Measurements from ENCODE around the gene MACROD2.
"Not testable (repeated sequence)": the region's sequence is repeated elsewhere in the genome, so short reads cannot be mapped to it uniquely, and the experiment has no call there.

MACROD2 gene

GRCh38 chr20:15507151-15507550 lies 1511.8 kb downstream of the MACROD2 start:
- no peak for DNase-seq (ENCODE audit: low read depth, low spot score)

- DNase-seq (ENCODE audit: low read depth, low spot score), result no peak
These were observed 1516.2 kb downstream of the MACROD2 start for GRCh38 chr20:15511551-15511950.

GRCh38 chr20:15512916-15513315 lies 1517.6 kb downstream of the MACROD2 start:
- DNase-seq (ENCODE audit: low read depth, low spot score), result no peak

GRCh38 chr20:15515691-15516090 lies 1520.4 kb downstream of the MACROD2 start:
- no peak for DNase-seq (ENCODE audit: low read depth, low spot score)

- DNase-seq (ENCODE audit: low read depth, low spot score), result no peak
These were observed 1525.7 kb downstream of the MACROD2 start for GRCh38 chr20:15520930-15521524.

GRCh38 chr20:15523400-15523799 lies 1528.1 kb downstream of the MACROD2 start:
- no peak for DNase-seq (ENCODE audit: low read depth, low spot score)

GRCh38 chr20:15528391-15529111 lies 1533.2 kb downstream of the MACROD2 start:
- no peak for DNase-seq (ENCODE audit: low read depth, low spot score)

- no peak for DNase-seq (ENCODE audit: low read depth, low spot score)
These were observed 1540.5 kb downstream of the MACROD2 start for GRCh38 chr20:15535863-15536262.

- DNase-seq (ENCODE audit: low read depth, low spot score), result not testable (repeated sequence)
These were observed 1541.9 kb downstream of the MACROD2 start for GRCh38 chr20:15537200-15537599.

GRCh38 chr20:15542655-15543054 lies 1547.3 kb downstream of the MACROD2 start:
- DNase-seq (ENCODE audit: low read depth, low spot score), result no peak

- DNase-seq (ENCODE audit: low read depth, low spot score), result no peak
These were observed 1549.4 kb downstream of the MACROD2 start for GRCh38 chr20:15544742-15545141.

- DNase-seq (ENCODE audit: low read depth, low spot score), result no peak
These were observed 1551.3 kb downstream of the MACROD2 start for GRCh38 chr20:15546525-15547023.

GRCh38 chr20:15547119-15547518 lies 1551.8 kb downstream of the MACROD2 start:
- DNase-seq (ENCODE audit: low read depth, low spot score), result no peak

GRCh38 chr20:15550116-15550870 lies 1555.0 kb downstream of the MACROD2 start:
- no peak for DNase-seq (ENCODE audit: low read depth, low spot score)

- no peak for DNase-seq (ENCODE audit: low read depth, low spot score)
These were observed 1560.6 kb downstream of the MACROD2 start for GRCh38 chr20:15555913-15556312.

- DNase-seq (ENCODE audit: low read depth, low spot score), result no peak
These were observed 1561.6 kb downstream of the MACROD2 start for GRCh38 chr20:15556869-15557268.

- no peak for DNase-seq (ENCODE audit: low read depth, low spot score)
These were observed 1565.8 kb downstream of the MACROD2 start for GRCh38 chr20:15561070-15561569.

- DNase-seq (ENCODE audit: low read depth, low spot score), result no peak
These were observed 1566.5 kb downstream of the MACROD2 start for GRCh38 chr20:15561707-15562404.

- DNase-seq (ENCODE audit: low read depth, low spot score), result no peak
These were observed 1568.5 kb downstream of the MACROD2 start for GRCh38 chr20:15563836-15564235.

GRCh38 chr20:15564981-15565380 lies 1569.7 kb downstream of the MACROD2 start:
- DNase-seq (ENCODE audit: low read depth, low spot score), result no peak

GRCh38 chr20:15565786-15566185 lies 1570.5 kb downstream of the MACROD2 start:
- DNase-seq (ENCODE audit: low read depth, low spot score), result no peak

- no peak for DNase-seq (ENCODE audit: low read depth, low spot score)
These were observed 1571.9 kb downstream of the MACROD2 start for GRCh38 chr20:15567219-15567618.

All from smooth muscle cell of the brain vasculature (primary cell).